OCI-LY7 (cell line): Measurements from ENCODE around the gene TXNRD1. TPM values are rescaled to one million over a fixed set of nuclear protein-coding genes. Genes with fewer than 3 reads are reported as not detected.
A peak's percentile ranks its signal among the peaks of the same experiment; 100 is the strongest.
"Not testable (repeated sequence)": the region's sequence is repeated elsewhere in the genome, so short reads cannot be mapped to it uniquely, and the experiment has no call there.

Experiments used
- BruUV-seq: library from RNA; stranded (reverse); fragments of 400-500 nt; replicated peaks from 2 replicates; lab custom pipeline; 2021; lab: Mats Ljungman, UMichigan
- CTCF ChIA-PET: fragments of 300-600 bp; sonication (Branson Sonifier 250); formaldehyde crosslinking; loops from one replicate; lab custom pipeline; 2022; ENCODE audit warnings: antibody characterized with exemption; ENCODE audit not compliant: unreplicated experiment; lab: Charles Lee
- POLR2A ChIA-PET: fragments of 300-600 bp; sonication (Branson Sonifier 250); formaldehyde crosslinking; loops from one replicate; lab custom pipeline; 2022; ENCODE audit warnings: antibody characterized with exemption; lab: Charles Lee
- DNase-seq: peaks from one replicate; pipeline ENCODE4 v3.0.0-alpha.2; 2015; ENCODE audit warnings: low spot score
- H2AFZ ChIP-seq: fragments of 200-600 bp; sonication (generic), shearing (Covaris generic); 2 replicates; pipeline ENCODE4 v1.6.1; 2014; ENCODE audit warnings: mild to moderate bottlenecking, antibody characterized with exemption, low read length, moderate library complexity
- H3K27ac ChIP-seq: fragments of 200-600 bp; sonication (generic); 2 replicates; pipeline ENCODE4 v1.5.1; 2014; ENCODE audit warnings: mixed run types, low read depth, mild to moderate bottlenecking, moderate library complexity, low read length, inconsistent platforms; ENCODE audit not compliant: poor library complexity, severe bottlenecking
- H3K36me3 ChIP-seq: fragments of 200-600 bp; sonication (generic); 2 replicates; pipeline ENCODE4 v1.6.1; 2014; ENCODE audit warnings: mild to moderate bottlenecking, antibody characterized with exemption, low read length, moderate library complexity, mixed read lengths; ENCODE audit not compliant: insufficient read depth
- H3K4me1 ChIP-seq: fragments of 200-600 bp; sonication (generic); 2 replicates; pipeline ENCODE4 v1.5.1; 2014; ENCODE audit warnings: mild to moderate bottlenecking, low read length; ENCODE audit not compliant: insufficient read depth, poor library complexity, severe bottlenecking
- H3K4me2 ChIP-seq: fragments of 200-600 bp; sonication (generic); 2 replicates; pipeline ENCODE4 v1.6.1; 2014; ENCODE audit warnings: mild to moderate bottlenecking, low read length
- H3K4me3 ChIP-seq: fragments of 200-600 bp; sonication (generic); 2 replicates; pipeline ENCODE4 v1.5.1; 2014; ENCODE audit warnings: mild to moderate bottlenecking, low read depth, low read length; ENCODE audit not compliant: poor library complexity, severe bottlenecking
- H3K79me2 ChIP-seq: fragments of 200-600 bp; sonication (generic); 2 replicates; pipeline ENCODE4 v1.6.1; 2016; ENCODE audit warnings: low read depth, mild to moderate bottlenecking, low read length, moderate library complexity, mixed read lengths; ENCODE audit not compliant: insufficient read depth
- H3K9me2 ChIP-seq: fragments of 200-600 bp; sonication (generic); 2 replicates; pipeline ENCODE4 v1.6.1; 2016; ENCODE audit warnings: mild to moderate bottlenecking, low read length, mixed read lengths; ENCODE audit not compliant: insufficient read depth
- H3K9me3 ChIP-seq: fragments of 200-600 bp; sonication (generic); 2 replicates; pipeline ENCODE4 v1.6.1; 2014; ENCODE audit warnings: mild to moderate bottlenecking, mixed run types, low read length, mixed read lengths
- H4K20me1 ChIP-seq: fragments of 200-600 bp; sonication (generic); 2 replicates; pipeline ENCODE4 v1.6.1; 2014; ENCODE audit warnings: mild to moderate bottlenecking, antibody characterized with exemption, low read length, moderate library complexity, mixed read lengths; ENCODE audit not compliant: insufficient read depth
- EZH2phosphoT487 ChIP-seq: fragments of 200-600 bp; sonication (generic); IDR thresholded peaks from 2 replicates; pipeline ENCODE4 v1.6.1; 2018; ENCODE audit warnings: low read depth, borderline replicate concordance, mild to moderate bottlenecking, mixed run types, antibody characterized with exemption, low read length, moderate library complexity, mixed read lengths
- intact Hi-C: fragments of 100-400 bp; cut with micrococcal nuclease; formaldehyde crosslinking; loops from one replicate; pipeline ENCODE4 v1.10.0; 2022; ENCODE audit not compliant: unreplicated experiment
- total RNA-seq, 2 experiments: library from RNA; depleted of rRNA in 1 of 2; stranded (reverse); fragments of >200 nt in 1 of 2; shearing (Covaris generic) in 1 of 2; gene quantifications; 2 replicates each; pipeline ENCODE4 v1.2.3, GENCODE V29; 2014 to 2022
- TF ChIP-seq, protein P1 (sequence below): fragments of 200-600 bp; sonication (generic); conservative IDR thresholded peaks from 2 replicates; pipeline ENCODE4 v1.5.1; 2014; ENCODE audit warnings: mild to moderate bottlenecking, antibody characterized with exemption, low read length, moderate library complexity, mixed read lengths

Gene TXNRD1
- total RNA-seq, 2 experiments from 2014 or later: 117 to 132 TPM

DNA sequence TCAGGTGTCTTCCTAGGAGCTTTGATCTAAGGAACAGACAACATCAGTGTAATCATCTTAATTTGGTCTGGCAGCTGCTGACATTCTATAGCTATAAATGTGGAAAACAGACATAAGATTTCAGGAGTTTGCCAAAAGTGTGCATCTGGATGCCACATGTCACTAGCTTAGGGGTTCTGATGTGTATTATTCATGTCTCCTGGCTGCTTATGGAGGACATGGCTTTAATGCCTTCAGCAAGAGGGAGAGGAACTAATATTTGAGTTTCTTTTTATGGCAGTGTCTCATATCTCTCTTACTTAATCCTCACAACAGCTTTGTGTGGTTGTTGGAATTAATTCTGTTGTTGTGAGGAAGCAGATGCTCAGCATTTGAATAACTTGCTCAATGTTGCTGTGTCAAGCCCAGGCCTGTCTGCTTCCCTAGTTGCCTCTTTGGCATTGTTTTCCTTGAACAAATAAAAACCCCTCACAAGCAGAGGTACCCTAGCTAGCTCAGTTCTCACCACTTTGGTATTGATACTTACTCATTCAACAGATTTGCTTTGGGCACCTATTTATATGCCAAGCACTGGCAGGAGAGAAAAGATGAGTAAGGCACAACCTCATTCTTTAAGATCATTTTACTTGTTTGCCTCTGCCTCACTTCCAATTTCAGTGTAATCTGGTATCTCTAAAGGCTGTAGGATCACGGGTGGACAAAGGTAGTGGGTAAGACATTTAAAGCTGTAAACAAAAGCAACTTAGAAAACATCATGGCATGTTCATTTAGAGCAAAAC is 48.2 kb downstream of the TXNRD1 start:
- intact Hi-C loops: no loop called here
- Histone ChIP-seq H3K27ac (no peak overlapping the region), H4K20me1 (no peaks in the 10 kb centered on the region), H3K36me3 (no peaks in the 10 kb centered on the region), H3K4me2 (no peak overlapping the region), H2AFZ (no peak overlapping the region), H3K79me2 (no peaks in the 10 kb centered on the region), H3K9me3 (no peaks in the 10 kb centered on the region), H3K9me2 (no peaks in the 10 kb centered on the region), H3K4me3 (no peak overlapping the region), H3K4me1 (no peaks in the 10 kb centered on the region)
- CTCF ChIA-PET: no interaction called here
- no TSS peak for BruUV-seq
- TF ChIP-seq, protein P1, sequence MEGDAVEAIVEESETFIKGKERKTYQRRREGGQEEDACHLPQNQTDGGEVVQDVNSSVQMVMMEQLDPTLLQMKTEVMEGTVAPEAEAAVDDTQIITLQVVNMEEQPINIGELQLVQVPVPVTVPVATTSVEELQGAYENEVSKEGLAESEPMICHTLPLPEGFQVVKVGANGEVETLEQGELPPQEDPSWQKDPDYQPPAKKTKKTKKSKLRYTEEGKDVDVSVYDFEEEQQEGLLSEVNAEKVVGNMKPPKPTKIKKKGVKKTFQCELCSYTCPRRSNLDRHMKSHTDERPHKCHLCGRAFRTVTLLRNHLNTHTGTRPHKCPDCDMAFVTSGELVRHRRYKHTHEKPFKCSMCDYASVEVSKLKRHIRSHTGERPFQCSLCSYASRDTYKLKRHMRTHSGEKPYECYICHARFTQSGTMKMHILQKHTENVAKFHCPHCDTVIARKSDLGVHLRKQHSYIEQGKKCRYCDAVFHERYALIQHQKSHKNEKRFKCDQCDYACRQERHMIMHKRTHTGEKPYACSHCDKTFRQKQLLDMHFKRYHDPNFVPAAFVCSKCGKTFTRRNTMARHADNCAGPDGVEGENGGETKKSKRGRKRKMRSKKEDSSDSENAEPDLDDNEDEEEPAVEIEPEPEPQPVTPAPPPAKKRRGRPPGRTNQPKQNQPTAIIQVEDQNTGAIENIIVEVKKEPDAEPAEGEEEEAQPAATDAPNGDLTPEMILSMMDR: no peak
- no peak for TF ChIP-seq EZH2phosphoT487
- no peak for DNase-seq
- POLR2A ChIA-PET: interaction anchor here (0.6 to 0.8 kb wide), 3 partner anchors 47 to 78 kb away, joined by 3 read pairs; no protein-coding TSS in a partner anchor

DNA sequence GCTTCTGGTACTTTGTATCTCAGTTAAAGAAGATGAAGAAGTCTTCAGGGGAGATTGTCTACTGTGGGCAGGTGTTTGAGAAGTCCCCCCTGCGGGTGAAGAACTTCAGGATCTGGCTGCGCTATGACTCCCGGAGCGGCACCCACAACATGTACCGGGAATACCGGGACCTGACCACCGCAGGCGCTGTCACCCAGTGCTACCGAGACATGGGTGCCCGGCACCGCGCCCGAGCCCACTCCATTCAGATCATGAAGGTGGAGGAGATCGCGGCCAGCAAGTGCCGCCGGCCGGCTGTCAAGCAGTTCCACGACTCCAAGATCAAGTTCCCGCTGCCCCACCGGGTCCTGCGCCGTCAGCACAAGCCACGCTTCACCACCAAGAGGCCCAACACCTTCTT is 49.9 kb downstream of the TXNRD1 start:
- H3K79me2 ChIP-seq, H4K20me1 ChIP-seq, H3K9me3 ChIP-seq, POLR2A ChIA-PET, H3K4me2 ChIP-seq, H3K4me1 ChIP-seq, H2AFZ ChIP-seq, H3K9me2 ChIP-seq, H3K36me3 ChIP-seq, DNase-seq, intact Hi-C loops, CTCF ChIA-PET, H3K27ac ChIP-seq, H3K4me3 ChIP-seq: not testable (repeated sequence)
- BruUV-seq: TSS peak; percentile 96

DNA sequence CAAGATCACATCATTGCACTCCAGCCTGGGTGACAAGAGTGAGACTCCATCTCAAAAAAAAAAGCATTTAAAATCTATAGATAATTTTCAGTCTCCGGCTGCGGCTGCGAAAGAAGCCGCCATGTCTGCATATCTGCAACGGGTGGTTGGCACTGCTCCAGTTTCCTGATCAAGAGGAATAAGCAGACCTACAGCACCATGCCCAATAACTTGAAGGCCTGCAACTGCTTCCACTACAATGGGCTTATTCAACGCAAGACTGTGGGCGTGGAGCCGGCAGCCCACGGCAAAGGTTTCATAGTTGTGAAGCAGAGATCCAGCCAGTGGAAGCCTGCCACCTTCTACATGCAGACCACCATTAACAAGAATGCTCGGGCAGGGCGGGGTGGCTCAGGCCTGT is 57.4 kb downstream of the TXNRD1 start:
- no peaks in the 10 kb centered on the region for H3K9me2 ChIP-seq
- peaks cover 23% of the 10 kb centered on the region for H3K4me1 ChIP-seq
- ChIA-PET POLR2A (no interaction called here), CTCF (no interaction called here)
- DNase-seq: no peak
- no peaks in the 10 kb centered on the region for H4K20me1 ChIP-seq
- BruUV-seq: no TSS peak
- no peak overlapping the region for H3K4me3 ChIP-seq
- intact Hi-C loops: no loop called here
- H3K9me3 ChIP-seq: no peaks in the 10 kb centered on the region
- H2AFZ ChIP-seq: no peak overlapping the region
- H3K27ac ChIP-seq: no peak overlapping the region
- H3K36me3 ChIP-seq: no peaks in the 10 kb centered on the region
- TF ChIP-seq, protein P1: no peak
- no peak for TF ChIP-seq EZH2phosphoT487
- H3K79me2 ChIP-seq: no peaks in the 10 kb centered on the region
- H3K4me2 ChIP-seq: no peak overlapping the region
